Stromal cell of bone marrow (primary cell): ENCODE data around the gene MRPL9.
"Not testable (repeated sequence)": the region's sequence is repeated elsewhere in the genome, so short reads cannot be mapped to it uniquely, and the experiment has no call there.

Source experiments
- DNase-seq: peaks from one replicate; pipeline ENCODE4 v3.0.0-alpha.2; 2012; ENCODE audit warnings: low read depth

MRPL9 gene

DNA sequence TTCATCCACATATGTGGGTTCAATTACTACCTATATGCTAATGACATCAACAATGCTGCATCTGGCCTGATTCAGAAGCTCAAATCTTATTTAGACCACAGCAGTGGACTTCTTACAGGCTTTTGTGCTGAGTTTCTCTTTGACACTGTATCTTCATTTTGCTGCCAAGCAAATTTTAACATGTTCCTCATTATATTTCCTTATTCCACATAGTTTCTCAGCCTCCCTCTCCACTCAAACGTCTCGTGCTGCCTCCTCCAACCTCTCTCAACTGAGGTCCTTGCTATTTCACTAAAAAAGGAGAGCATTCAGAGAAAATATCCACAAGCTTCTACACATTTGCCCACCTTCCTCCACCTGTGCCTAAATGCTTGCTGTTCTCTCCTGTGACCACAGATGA lies 20.5 kb upstream of the MRPL9 start:
- no peak for DNase-seq

DNA sequence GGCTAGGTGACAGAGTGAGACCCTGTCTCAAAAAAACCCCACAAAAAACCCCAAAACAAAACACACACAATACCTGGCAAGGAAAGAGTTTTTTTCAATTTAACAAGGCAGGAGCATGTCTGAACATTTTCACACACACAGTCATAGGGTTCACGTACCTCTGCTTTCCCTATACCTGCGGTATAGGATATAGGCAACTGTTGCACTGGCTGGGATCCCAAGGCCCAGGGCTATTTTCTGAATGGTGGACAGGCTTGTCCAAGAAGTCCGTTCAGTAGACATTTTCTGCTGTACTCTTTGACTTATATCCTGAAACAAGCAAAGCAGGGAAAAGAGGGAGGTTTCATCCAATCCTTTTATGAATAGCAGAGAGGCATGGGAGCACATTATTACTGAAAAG lies 19.4 kb upstream of the MRPL9 start:
- no peak for DNase-seq

DNA sequence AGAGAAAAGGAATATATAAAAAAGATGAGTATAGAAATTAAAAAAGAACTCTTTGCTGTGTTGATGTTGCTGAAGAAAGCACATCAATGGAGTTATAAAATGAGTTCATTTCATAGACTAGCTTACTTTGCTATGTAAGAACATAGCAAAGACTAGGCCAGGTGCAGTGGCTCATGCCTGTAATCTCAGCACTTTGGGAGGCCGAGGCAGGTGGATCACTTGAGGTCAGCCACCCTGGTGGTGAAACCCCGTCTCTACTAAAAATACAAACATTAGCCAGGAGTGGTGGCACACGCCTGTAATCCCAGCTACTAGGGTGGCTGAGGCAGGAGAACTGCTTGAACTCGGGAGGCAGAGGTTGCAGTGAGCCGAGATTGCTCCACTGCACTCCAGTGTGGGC lies 18.7 kb upstream of the MRPL9 start:
- DNase-seq, result not testable (repeated sequence)

GRCh38 chr1:151780736-151781135 lies 17.4 kb upstream of the MRPL9 start:
- DNase-seq, result not testable (repeated sequence)

- no peak for DNase-seq
Observed at GRCh38 chr1:151779852-151780251, 16.6 kb upstream of the MRPL9 start.

- no peak for DNase-seq
Observed at GRCh38 chr1:151777317-151777716, 14.0 kb upstream of the MRPL9 start.

DNA sequence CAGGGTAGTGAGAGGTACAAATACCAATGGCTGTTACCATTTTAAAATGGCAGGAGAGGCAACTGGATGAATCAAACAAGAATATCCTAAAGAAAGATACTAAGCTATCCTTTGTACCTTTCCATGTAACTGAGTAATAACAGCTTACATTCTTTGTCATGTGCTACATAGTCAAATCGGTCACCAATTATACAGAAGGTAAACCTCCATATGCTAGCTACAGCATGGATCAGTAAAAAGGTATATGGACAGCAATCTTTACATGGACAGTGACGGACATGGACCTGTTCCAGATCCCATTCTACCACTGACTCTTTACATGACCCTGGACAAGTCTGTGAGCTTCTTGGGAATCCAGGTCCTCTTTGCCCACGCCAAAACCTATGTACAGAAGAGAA lies 13.4 kb upstream of the MRPL9 start:
- no peak for DNase-seq

DNA sequence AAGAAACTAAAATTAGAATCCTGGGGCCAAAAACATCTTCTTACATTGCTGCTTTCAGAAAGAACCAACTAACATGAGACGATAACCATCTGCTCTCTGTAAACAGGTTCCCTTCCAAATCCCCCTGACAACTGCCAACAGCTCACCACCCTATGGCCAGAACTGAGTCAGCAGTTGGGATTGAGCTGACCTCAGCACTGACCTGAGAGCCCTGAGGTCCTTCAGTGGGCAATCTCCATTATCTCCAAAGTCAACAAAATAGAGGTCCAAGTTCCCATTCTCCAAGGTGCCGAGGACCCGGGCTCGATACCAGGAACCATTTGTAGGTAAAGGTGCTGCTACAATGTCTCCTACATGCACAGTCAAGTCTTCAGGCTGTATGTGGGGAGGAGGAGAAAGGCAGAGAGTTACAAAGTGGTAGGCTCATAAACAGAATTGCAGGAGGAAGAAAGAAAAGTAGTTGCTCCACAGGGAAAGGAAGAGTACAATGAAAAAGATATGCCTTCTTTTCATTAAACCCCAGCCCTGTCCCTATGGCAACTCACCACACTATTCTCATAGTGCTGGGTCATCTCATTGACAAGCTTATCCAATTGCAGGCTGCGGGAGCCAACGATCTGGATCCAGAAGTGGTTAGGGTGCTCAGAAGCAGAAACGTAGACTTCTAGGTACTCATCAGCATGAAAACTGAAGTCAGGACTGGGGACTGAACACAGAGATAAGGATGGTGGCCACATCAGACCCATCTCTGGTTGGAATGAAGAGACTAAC lies 12.8 kb upstream of the MRPL9 start:
- DNase-seq, result no peak

DNA sequence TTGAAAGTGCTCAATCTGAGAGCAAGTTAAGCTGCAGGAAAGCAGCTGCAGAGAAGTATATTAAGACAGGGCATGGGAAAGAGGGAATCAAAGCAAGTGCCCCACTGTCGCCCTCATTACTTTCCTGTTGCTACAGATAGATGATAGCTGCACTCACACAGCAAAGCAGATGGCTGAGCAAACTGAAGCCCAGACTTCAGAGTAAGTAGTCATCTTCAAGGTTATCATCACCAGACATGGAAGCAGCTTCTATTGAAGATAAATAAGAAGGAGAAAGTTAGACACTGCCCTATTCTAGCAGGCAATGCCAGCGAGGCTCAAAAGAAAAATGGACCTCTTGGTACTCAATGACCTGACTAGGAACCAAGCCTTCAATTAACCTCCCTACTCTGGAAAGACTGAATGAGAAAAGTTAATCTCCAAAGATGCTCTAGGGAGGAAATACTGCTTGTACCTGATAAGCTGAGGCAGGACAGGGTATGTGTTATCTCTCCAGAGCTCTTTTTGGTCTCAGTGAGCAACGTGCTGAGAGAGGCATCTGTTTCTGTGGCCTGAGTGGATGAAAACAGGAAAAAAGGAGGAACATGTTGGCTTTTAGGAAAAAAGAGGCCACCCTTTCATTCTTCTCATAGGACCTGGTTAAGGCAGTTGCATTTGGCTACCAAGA lies 11.1 kb upstream of the MRPL9 start:
- DNase-seq, result no peak

DNA sequence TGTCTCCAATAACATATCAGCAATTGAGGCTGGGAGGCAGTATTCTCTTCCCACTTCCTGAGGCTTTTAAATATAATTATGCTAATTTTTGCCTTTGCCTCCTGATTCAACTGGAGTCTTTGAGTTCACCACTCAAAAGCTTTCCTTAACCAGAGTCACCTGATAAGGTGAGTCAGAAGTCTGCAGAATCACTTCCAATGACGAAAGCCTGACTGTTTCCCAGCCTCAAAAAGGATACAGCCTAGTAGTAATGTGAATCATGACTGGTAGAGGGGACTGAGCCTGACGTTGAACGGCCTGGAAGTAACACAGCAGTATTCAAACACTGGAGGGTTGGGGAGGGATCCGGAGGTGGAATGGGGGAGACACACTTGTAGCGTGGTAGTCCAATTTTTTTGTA lies 10.4 kb upstream of the MRPL9 start:
- DNase-seq, result peak; percentile 57

DNA sequence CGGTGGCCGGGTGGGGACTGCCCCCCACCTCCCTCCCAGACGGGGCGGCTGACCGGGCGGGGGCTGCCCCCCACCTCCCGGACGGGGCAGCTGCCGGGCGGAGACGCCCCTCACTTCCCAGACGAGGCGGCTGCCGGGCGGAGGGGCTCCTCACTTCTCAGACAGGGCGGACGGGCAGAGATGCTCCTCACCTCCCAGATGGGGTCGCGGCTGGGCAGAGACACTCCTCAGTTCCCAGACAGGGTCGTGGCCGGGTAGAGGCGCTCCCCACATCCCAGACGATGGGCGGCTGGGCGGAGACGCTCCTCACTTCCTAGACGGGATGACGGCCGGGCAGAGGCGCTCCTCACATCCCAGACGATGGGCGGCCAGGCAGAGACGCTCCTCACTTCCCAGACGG lies 6.0 kb upstream of the MRPL9 start:
- DNase-seq, result not testable (repeated sequence)

- not testable (repeated sequence) for DNase-seq
Observed at GRCh38 chr1:151768351-151769066, 5.2 kb upstream of the MRPL9 start.

DNA sequence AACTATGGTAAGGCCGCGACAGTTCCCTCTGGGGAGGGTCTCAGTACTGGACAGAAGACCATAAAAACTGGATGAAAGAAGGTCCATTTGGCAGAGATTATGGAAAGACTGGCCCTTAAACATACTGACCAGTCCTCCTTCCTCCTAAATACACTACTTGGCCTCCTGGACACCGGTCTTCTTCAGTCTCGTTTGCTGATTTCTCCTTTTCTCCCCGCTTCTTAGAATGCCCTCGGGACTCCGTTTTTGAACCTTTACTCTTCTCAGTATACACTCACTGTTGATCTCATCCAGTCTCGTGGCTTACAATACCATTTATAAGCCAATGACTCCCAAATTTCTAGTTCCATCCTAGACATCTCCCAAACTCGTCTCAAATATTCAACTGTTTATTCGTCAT lies 694 bp upstream of the MRPL9 start:
- no peak for DNase-seq

DNA sequence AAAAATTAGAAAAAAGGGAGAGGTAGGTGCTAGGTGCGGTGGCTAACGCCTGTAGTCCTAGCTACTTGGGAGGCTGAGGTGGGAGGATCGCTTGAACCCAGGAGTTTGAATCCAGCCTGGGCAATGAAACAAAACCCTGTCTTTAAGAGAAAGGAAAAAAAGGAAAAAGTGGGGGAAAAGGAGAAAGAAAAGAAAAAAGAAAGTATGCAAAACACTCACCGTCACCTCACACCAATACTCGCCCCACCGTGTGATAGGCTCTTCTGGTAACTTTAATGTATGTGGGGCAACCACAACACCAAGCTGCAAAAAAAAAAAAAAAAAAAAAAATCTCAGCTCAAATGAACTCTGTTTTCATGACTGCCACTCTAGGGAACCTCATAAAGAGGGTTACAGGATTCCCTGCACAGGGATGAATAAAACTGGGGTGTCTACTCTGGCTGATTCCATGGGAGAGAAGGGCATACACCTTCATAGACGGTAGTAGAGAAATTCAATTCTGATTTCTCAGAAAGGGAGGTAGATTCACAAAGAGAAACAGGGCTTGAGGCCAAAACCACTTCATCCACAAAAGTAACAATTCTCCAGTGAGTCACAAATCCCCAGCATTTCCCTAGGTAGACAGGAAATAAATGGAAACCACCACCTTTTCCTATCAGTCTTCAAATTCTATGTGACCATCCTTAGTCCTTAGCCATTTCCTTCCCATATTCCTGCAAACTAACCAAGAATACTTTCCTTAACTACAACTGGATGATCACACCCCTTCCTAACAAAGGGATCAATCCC lies 2.5 kb downstream of the MRPL9 start:
- no peak for DNase-seq

DNA sequence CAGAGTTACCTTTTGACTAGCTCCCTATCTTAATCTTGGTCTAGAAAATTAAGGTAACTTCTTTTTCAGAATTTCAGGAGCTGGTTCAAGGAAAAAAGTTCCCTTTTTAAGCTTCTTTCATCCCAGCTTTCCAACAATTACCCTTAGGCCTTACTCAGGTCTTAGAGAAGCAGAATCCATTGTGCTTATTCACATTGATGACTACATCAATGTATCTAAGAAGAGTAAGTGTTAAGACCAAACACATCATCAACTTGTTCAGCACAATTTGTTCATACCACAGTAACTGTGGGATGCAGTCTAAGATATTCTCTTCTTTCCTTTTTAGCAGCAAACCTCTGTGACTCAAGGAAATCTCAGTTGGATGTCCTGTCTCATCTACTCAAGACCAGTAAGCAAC lies 4.1 kb downstream of the MRPL9 start:
- DNase-seq, result no peak

- no peak for DNase-seq
Observed at GRCh38 chr1:151756291-151756690, 7.0 kb downstream of the MRPL9 start.

DNA sequence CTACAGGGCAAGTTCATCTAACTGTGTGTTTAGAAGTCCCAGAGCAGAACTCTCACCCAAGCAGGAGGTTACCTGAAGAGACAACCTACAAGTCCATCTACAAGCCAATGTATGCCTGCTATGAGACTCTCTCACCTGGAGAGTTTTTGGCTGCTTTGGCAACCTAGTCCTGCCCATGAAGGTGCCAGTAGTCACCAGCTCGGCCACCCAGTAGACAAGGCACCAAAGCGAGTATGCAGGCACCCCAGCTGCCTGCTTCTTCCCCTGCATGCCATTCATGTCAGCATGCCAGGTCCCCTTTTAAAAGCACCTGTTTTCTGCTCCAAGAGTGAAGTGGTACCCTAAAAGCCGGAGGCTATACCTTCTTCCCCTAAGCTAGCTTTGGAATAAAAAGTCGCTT lies 21.8 kb downstream of the MRPL9 start:
- DNase-seq, result no peak

DNA sequence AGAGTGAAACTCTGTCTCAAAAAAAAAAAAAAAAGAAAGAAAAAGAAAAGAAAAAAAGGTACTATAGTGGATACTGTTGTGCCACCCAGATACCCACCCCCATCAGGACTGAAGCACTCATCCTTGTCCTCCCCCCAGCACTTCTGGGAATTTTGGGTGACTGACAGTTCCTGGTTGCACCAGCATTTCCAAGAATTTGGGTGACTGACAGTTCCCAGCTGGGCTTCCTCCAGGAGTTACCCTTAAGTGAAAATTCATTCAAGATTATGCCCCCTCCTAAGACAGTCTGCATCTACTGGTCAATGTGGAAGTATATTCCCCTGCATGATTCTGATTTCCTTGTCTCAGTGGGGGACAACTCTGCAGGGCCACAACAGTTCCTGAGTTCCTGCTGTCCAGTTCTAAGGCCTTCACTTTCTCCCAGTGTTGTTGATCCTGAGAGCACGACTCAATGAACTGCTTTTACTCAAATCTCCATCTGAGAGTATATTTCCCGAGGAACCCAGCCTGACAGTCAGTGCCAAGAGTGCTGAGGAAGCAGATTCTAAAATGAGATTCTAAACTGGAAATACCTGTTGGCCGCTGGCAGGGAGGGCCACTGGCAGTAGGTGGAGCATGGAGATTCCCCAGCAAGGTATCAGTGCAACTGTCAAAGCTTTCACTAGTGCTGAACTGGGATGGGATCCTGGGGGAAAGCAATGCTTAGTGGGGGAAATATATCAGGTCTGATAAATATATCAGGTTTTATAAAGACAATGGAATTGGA lies 23.5 kb downstream of the MRPL9 start:
- no peak for DNase-seq

- DNase-seq, result no peak
Observed at GRCh38 chr1:151737479-151737878, 25.8 kb downstream of the MRPL9 start.

DNA sequence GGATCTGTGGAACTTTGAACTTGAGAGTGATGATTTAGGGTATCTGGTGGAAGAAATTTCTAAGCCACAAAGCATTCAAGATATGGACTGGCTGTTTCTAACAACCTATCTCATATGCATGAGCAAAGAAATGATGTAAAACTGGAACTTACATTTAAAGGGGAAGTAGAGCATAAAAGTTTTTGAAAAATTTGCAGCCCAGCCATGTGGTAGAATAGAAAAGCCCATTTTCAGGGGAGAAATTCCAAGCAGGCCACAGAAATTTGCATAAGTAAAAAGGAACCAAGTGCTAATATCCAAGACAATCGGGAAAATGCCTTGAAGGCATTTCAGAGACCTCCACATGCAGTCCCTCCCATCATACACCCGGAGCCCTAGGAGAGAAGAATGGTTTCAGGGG lies 26.3 kb downstream of the MRPL9 start:
- DNase-seq, result no peak

DNA sequence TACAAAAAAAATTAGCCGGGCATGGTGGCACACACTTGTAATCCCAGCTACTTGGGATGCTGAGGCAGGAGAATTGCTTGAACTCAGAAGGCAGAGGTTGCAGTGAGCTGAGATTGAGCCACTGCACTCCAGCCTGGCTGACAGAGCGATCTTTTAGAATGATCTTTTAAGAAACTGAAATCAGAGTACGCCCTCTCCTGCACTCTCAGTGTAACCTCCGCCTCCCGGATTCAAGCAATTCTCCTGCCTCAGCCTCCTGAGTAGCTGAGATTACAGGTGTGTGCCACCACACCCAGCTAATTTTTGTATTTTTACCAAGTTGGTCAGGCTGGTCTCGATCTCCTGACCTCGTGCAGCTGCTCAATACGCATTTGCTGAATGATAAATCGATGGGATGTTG lies 29.3 kb downstream of the MRPL9 start:
- not testable (repeated sequence) for DNase-seq

GRCh38 chr1:151733126-151733525 lies 30.2 kb downstream of the MRPL9 start:
- no peak for DNase-seq
